ENCODE measurements around the gene CFAP298.
"Not testable (repeated sequence)": the region's sequence is repeated elsewhere in the genome, so short reads cannot be mapped to it uniquely, and the experiment has no call there.

CFAP298 gene

GRCh38 chr21:32612075-32612998 lies at the start of gene CFAP298:
Gene CFAP298 (minus strand): TSS chr21:32612377. CDS start chr21:32612243, 134 bp downstream.
- peak; percentile 97 for DNase-seq (ENCODE audit: low read depth)

- DNase-seq (ENCODE audit: low read depth) = not testable (repeated sequence)
Measured at GRCh38 chr21:32661026-32661782, 49.0 kb upstream of the CFAP298 start.

GRCh38 chr21:32658524-32658923 lies 46.3 kb upstream of the CFAP298 start:
- DNase-seq (ENCODE audit: low read depth) = no peak

- DNase-seq (ENCODE audit: low read depth) = no peak
Measured at GRCh38 chr21:32653326-32653901, 41.2 kb upstream of the CFAP298 start.

GRCh38 chr21:32648165-32648564 lies 36.0 kb upstream of the CFAP298 start:
- no peak for DNase-seq (ENCODE audit: low read depth)

GRCh38 chr21:32645261-32646182 lies 33.3 kb upstream of the CFAP298 start:
- DNase-seq (ENCODE audit: low read depth) = no peak

GRCh38 chr21:32641710-32642698 lies 29.8 kb upstream of the CFAP298 start:
- DNase-seq (ENCODE audit: low read depth) = no peak

GRCh38 chr21:32626621-32627196 lies 14.5 kb upstream of the CFAP298 start:
- peak; percentile 82 for DNase-seq (ENCODE audit: low read depth)

- DNase-seq (ENCODE audit: low read depth) = not testable (repeated sequence)
Measured at GRCh38 chr21:32618218-32618617, 6.0 kb upstream of the CFAP298 start.

GRCh38 chr21:32613436-32614043 lies 1.4 kb upstream of the CFAP298 start:
- no peak for DNase-seq (ENCODE audit: low read depth)

- DNase-seq (ENCODE audit: low read depth) = no peak
Measured at GRCh38 chr21:32612999-32613337, 791 bp upstream of the CFAP298 start.

- peak; percentile 3 for DNase-seq (ENCODE audit: low read depth)
Measured at GRCh38 chr21:32611471-32611997, 643 bp downstream of the CFAP298 start.

GRCh38 chr21:32610940-32611339 lies 1.2 kb downstream of the CFAP298 start:
- DNase-seq (ENCODE audit: low read depth) = not testable (repeated sequence)

- DNase-seq (ENCODE audit: low read depth) = no peak
Measured at GRCh38 chr21:32608851-32609250, 3.3 kb downstream of the CFAP298 start.

- DNase-seq (ENCODE audit: low read depth) = no peak
Measured at GRCh38 chr21:32605469-32605868, 6.7 kb downstream of the CFAP298 start.

- no peak for DNase-seq (ENCODE audit: low read depth)
Measured at GRCh38 chr21:32604464-32604863, 7.7 kb downstream of the CFAP298 start.

GRCh38 chr21:32603131-32603530 lies 9.0 kb downstream of the CFAP298 start:
- no peak for DNase-seq (ENCODE audit: low read depth)

- no peak for DNase-seq (ENCODE audit: low read depth)
Measured at GRCh38 chr21:32602099-32602498, 10.1 kb downstream of the CFAP298 start.

- no peak for DNase-seq (ENCODE audit: low read depth)
Measured at GRCh38 chr21:32599526-32599925, 12.7 kb downstream of the CFAP298 start.
